ENCODE results near the gene ZNF536. TPM values are rescaled to one million over a fixed set of nuclear protein-coding genes. Genes with fewer than 3 reads are reported as not detected.
"Not testable (repeated sequence)": the region's sequence is repeated elsewhere in the genome, so short reads cannot be mapped to it uniquely, and the experiment has no call there.

Gene ZNF536
- polyA plus RNA-seq, 5 donors = 2.6 to 4.7 (median 4.3) TPM

- DNase-seq = peak; percentile 71 to 78
Measured at GRCh38 chr19:30340771-30341561, 31.2 kb upstream of the ZNF536 start.

GRCh38 chr19:30341611-30342201 is 30.5 kb upstream of the ZNF536 start:
- peak; percentile 24 to 40 for DNase-seq

- DNase-seq = no peak
Measured at GRCh38 chr19:30342901-30343300, 29.3 kb upstream of the ZNF536 start.

GRCh38 chr19:30344446-30345425 is 27.4 kb upstream of the ZNF536 start:
- DNase-seq = no peak

GRCh38 chr19:30345686-30346085 is 26.5 kb upstream of the ZNF536 start:
- DNase-seq = no peak

- DNase-seq = not testable (repeated sequence)
Measured at GRCh38 chr19:30346468-30346867, 25.7 kb upstream of the ZNF536 start.

- no peak for DNase-seq
Measured at GRCh38 chr19:30349131-30349730, 23.0 kb upstream of the ZNF536 start.

- DNase-seq = no peak
Measured at GRCh38 chr19:30350692-30351663, 21.2 kb upstream of the ZNF536 start.

GRCh38 chr19:30351774-30352173 is 20.4 kb upstream of the ZNF536 start:
- DNase-seq = no peak

GRCh38 chr19:30353394-30353945 is 18.7 kb upstream of the ZNF536 start:
- DNase-seq = no peak

GRCh38 chr19:30355586-30355985 is 16.6 kb upstream of the ZNF536 start:
- no peak for DNase-seq

GRCh38 chr19:30356951-30357579 is 15.1 kb upstream of the ZNF536 start:
- no peak for DNase-seq

GRCh38 chr19:30357580-30357954 is 14.6 kb upstream of the ZNF536 start:
- no peak for DNase-seq

GRCh38 chr19:30358319-30358718 is 13.9 kb upstream of the ZNF536 start:
- DNase-seq = no peak

GRCh38 chr19:30358821-30359580 is 13.2 kb upstream of the ZNF536 start:
- DNase-seq = no peak

GRCh38 chr19:30359936-30360335 is 12.2 kb upstream of the ZNF536 start:
- DNase-seq = no peak

GRCh38 chr19:30360376-30361106 is 11.6 kb upstream of the ZNF536 start:
- no peak for DNase-seq

GRCh38 chr19:30361107-30361447 is 11.1 kb upstream of the ZNF536 start:
- DNase-seq = no peak
